Heart right ventricle (tissue), 16 donors: ENCODE measurements around the gene ADAMTSL3. TPM values are rescaled to one million over a fixed set of nuclear protein-coding genes. Genes with fewer than 3 reads are reported as not detected.

Experiments
- ATAC-seq, 8 donors: fragments of 200-7000 bp; cut with Tn5 transposase; one replicate each; pipeline ENCODE4 v1.9.1; 2020; ENCODE audit warnings: mild to moderate bottlenecking in 8 of 8, moderate library complexity in 8 of 8, moderate number of reproducible peaks in 1 of 8
- DNase-seq, 2 donors: peaks; one replicate each; pipeline ENCODE4 v3.0.0-alpha.2; 2020
- H3K27ac ChIP-seq, 10 donors: fragments of 200-600 bp; sonication (generic) in 2 of 10; one replicate each; pipeline versions ENCODE4 v1.5.0 to v1.8.0; 2020 to 2022; ENCODE audit warnings: mild to moderate bottlenecking in 3 of 10
- H3K27me3 ChIP-seq, 7 donors: fragments of 200-600 bp; one replicate each; pipeline ENCODE4 v1.8.0; 2021 to 2022; ENCODE audit warnings: mild to moderate bottlenecking in 2 of 7
- H3K36me3 ChIP-seq, 9 donors: fragments of 200-600 bp; sonication (generic) in 1 of 9; one replicate each; pipeline versions ENCODE4 v1.5.0 to v1.8.0; 2020 to 2022; ENCODE audit warnings: mild to moderate bottlenecking in 2 of 9
- H3K4me1 ChIP-seq, 9 donors: fragments of 200-600 bp; sonication (generic) in 1 of 9; one replicate each; pipeline versions ENCODE4 v1.5.0 to v1.8.0; 2020 to 2022; ENCODE audit warnings: mild to moderate bottlenecking in 4 of 9
- H3K4me3 ChIP-seq, 10 donors: fragments of 200-600 bp; sonication (generic) in 2 of 10; one replicate each; pipeline versions ENCODE4 v1.5.0 to v1.8.0; 2020 to 2022; ENCODE audit warnings: mild to moderate bottlenecking in 7 of 10, moderate library complexity in 2 of 10
- H3K9me3 ChIP-seq, 11 donors: fragments of 200-600 bp in 10 of 11; sonication (generic) in 2 of 11; one replicate each; pipeline versions ENCODE4 v1.5.0 to v1.8.0; 2013 to 2022; ENCODE audit warnings: mild to moderate bottlenecking in 2 of 11, control low read depth in 1 of 11, moderate library complexity in 1 of 11
- whole genome bisulfite sequencing, 2 donors: extraction: QIAGEN DNeasy Blood & Tissue Kit; methylation state at CpG; one replicate each; pipeline ENCODE4 v1.1.7; 2013; ENCODE audit warnings: inconsistent platforms in 1 of 2; 5-methylcytosine and 5-hydroxymethylcytosine counted together
- intact Hi-C, 10 donors: fragments of 100-400 bp; cut with DNase I; formaldehyde crosslinking; loops; one replicate each; pipeline versions ENCODE4 v1.11.1 to v1.14.2; 2022
- polyA plus RNA-seq, 2 donors: library from polyadenylated mRNA; stranded (reverse); fragments of 200-250 nt; gene quantifications; one replicate each; pipeline ENCODE4 v1.2.3, GENCODE V29; 2013
- total RNA-seq, 10 donors: library from RNA; stranded (reverse); fragmentation: NEBNext Ultra II Directional in 3 of 10; extraction: Animal tissue kit (Norgen Biotek cat#: 25700) in 3 of 10; gene quantifications; one replicate each; pipeline versions ENCODE4 v1.2.1 to v1.2.4, GENCODE V29; 2021 to 2023
- TF ChIP-seq, protein P1 (sequence below), 9 donors: fragments of 200-600 bp; sonication (generic) in 2 of 9; IDR thresholded peaks; one replicate each; pipeline versions ENCODE4 v1.5.0 to v1.8.0; 2021 to 2022; ENCODE audit warnings: antibody characterized with exemption in 9 of 9, mild to moderate bottlenecking in 5 of 9, moderate library complexity in 1 of 9
- donor health status: Arrhythmogenic right ventricular cardiomyopathy.
- donor health status: ischemic (EF 13 %, LVEDD 7.1; RV severe dilation, severe dysfunction).
- donor health status: healthy with polysubstance abuse.
- donor health status: DM: no; HTN: yes; CAD: no.
- donor health status: DM: no; HTN: no; CAD: no.
- donor health status: ischemic (EF 25% LVEDD 6.9; RV normal size, moderate dysfunction).
- donor health status: ischemic (EF 25% LVEDD 5.7; RV mildly dilated, moderate dysfunction).
- donor health status: healthy.
- donor health status: DM: yes; HTN: yes; CAD: no.
- donor health status: Ischemic cardiomyopathy.
- donor health status: ischemic (EF 35%, LVEDD 5.7; RV mildly dilated, moderate dysfunction).
- donor health status: nonischemic (EF 11% LVEDD 7.7; RV severe dilation, severe dysfunction).
- donor health status: DM: yes; HTN: yes; CAD: no.
- donor health status: PGD.
- donor health status: ischemic (EF 29% LVEDD 5.4; RV normal size, mild dysfunction).
- donor health status: nonischemic (EF 23%, LVEDD 6.1; RV moderate dilation, normal function).

The ADAMTSL3 gene
- total and polyA plus RNA-seq, 12 donors: 1.6 to 15.4 (median 11.0) TPM

DNA sequence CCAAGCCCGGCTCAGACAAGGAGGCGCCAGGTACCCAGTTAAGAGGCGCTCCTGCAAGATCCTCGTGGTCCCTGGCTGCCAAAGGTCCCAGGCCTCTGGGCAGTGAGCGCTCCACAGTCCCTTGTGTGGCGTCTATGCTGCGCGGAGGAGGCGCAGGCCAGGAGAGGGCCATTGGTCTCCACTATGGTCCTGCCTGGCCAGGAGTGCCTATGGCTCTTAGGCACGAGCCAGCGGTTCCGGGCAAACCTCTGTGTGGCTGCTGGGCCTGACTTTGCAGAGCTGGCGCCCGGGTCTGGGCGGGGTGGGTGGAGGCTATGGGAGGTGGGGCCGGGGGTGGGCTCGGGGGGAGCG, 660 bp upstream of the ADAMTSL3 start:
- intact Hi-C loops: loop anchor here in 3 of 10 donors (5.0 to 10.0 kb wide), 5 partner anchors 66 to 192 kb away; no protein-coding TSS in a partner anchor

DNA sequence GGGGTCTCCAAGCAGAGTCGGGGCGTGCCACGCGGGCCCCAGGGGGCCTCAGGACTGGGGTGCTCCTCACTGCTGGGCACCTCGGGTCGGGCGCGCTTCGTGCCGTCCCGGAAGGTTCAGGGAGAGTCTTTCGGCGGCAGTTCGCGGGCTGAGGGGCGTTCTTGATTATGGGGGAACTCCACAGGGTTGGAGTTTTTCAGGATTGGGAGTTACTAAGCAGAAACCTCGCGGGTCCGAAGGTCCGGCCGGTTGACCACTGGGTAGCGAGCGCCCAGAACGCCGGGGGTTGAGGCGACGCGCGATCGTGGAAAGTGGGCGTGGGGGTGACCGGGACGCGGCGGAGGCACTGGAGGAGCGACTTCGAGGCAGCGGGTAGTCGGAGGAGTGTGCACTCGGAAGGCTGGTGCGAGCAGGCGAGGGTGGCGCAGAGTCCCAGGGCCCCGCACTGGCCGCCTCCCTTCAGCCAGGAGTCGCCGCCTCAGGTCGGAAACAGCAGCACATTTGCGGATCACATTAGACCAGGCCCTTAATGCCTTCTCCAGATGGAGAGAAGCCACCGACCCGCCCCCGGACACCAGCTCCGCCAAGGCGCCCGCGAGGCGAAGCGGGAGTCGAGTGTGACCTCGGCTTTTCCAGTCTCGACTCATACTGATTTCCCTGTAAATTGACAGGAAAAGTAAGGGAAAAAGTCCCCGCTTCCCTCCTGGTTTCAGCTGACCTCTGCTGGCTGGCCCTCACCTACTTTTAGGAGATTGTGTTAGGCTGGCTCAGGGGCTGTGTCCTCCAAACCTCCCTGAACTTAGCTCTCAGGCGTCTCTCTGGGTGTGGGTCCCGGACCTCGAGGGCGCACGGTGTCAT, 685 bp downstream of the ADAMTSL3 start:
- DNase-seq: peak; percentile 67 to 75
- Histone ChIP-seq H3K27ac (peak overlapping the region; percentile 56 to 89 (median 85)), H3K4me1 (peaks cover 7 to 64% (median 22%) of the 10 kb centered on the region in 9 donors), H3K9me3 (peaks cover 0 to 4% (median 0%) of the 10 kb centered on the region in 11 donors), H3K36me3 (peaks cover 0 to 17% (median 0%) of the 10 kb centered on the region in 9 donors), H3K4me3 (peak overlapping the region; percentile 38 to 72 (median 60)), H3K27me3 (peaks cover 0 to 36% (median 9%) of the 10 kb centered on the region in 7 donors)
- TF ChIP-seq, protein P1, sequence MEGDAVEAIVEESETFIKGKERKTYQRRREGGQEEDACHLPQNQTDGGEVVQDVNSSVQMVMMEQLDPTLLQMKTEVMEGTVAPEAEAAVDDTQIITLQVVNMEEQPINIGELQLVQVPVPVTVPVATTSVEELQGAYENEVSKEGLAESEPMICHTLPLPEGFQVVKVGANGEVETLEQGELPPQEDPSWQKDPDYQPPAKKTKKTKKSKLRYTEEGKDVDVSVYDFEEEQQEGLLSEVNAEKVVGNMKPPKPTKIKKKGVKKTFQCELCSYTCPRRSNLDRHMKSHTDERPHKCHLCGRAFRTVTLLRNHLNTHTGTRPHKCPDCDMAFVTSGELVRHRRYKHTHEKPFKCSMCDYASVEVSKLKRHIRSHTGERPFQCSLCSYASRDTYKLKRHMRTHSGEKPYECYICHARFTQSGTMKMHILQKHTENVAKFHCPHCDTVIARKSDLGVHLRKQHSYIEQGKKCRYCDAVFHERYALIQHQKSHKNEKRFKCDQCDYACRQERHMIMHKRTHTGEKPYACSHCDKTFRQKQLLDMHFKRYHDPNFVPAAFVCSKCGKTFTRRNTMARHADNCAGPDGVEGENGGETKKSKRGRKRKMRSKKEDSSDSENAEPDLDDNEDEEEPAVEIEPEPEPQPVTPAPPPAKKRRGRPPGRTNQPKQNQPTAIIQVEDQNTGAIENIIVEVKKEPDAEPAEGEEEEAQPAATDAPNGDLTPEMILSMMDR (IDR thresholded peaks at IDR 0.05): peak in 2 of 9 donors; percentile 15 to 28
- intact Hi-C loops: loop anchor here in 4 of 10 donors (5.0 to 10.0 kb wide), 7 partner anchors 43 to 190 kb away; no protein-coding TSS in a partner anchor
- 6 to 7% methylated on average over 66 to 67 of the region's 67 CpGs for WGBS, 2 donors
- peak; percentile 49 to 70 (median 58) for ATAC-seq

More for the DNA sequence above, 660 bp upstream of the ADAMTSL3 start:
- peak in 1 of 8 donors; percentile 34 for ATAC-seq
- TF ChIP-seq, protein P1 (IDR thresholded peaks at IDR 0.05): no peak
- Histone ChIP-seq H3K27me3 (peaks cover 0 to 36% (median 9%) of the 10 kb centered on the region in 7 donors), H3K4me1 (peaks cover 7 to 50% (median 20%) of the 10 kb centered on the region in 9 donors), H3K4me3 (peak overlapping the region in 9 of 10 donors; percentile 38 to 72 (median 62)), H3K9me3 (peaks cover 0 to 4% (median 0%) of the 10 kb centered on the region in 11 donors), H3K27ac (peak overlapping the region in 9 of 10 donors; percentile 31 to 89 (median 85)), H3K36me3 (peaks cover 0 to 17% (median 0%) of the 10 kb centered on the region in 9 donors)
- WGBS, 2 donors: 27% methylated on average over 17 to 18 of the region's 18 CpGs
- DNase-seq: no peak

DNA sequence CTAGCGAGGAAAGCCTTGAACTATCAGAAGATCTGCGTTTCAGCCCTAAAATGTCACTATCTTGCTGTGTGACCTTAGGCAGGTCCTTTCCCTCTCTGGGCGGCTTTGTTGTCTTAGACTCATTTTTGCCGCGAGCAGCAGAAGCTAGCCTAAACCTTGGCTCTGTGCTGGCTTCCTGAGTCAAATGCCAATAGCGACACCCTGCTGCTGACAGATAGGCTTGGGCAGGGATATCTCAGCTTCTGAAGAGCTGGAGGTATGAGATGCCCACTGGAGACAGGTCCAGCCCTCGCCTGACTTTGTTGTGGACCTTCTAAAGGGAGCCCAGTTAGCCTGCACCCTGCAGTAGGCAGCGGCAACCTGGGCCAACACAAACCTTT, 1.3 kb downstream of the ADAMTSL3 start:
- peaks cover 7 to 68% (median 22%) of the 10 kb centered on the region in 9 donors for H3K4me1 ChIP-seq
- intact Hi-C loops: loop anchor here in 4 of 10 donors (5.0 to 10.0 kb wide), 5 partner anchors 42 to 190 kb away; no protein-coding TSS in a partner anchor
- TF ChIP-seq, protein P1 (IDR thresholded peaks at IDR 0.05): no peak
- H3K27ac ChIP-seq: peak overlapping the region in 8 of 10 donors; percentile 60 to 89 (median 86)
- ATAC-seq: no peak
- peaks cover 0 to 17% (median 0%) of the 10 kb centered on the region in 9 donors for H3K36me3 ChIP-seq
- DNase-seq: no peak
- peaks cover 0 to 36% (median 9%) of the 10 kb centered on the region in 7 donors for H3K27me3 ChIP-seq
- H3K9me3 ChIP-seq: peaks cover 0 to 4% (median 0%) of the 10 kb centered on the region in 11 donors
- H3K4me3 ChIP-seq: peak overlapping the region; percentile 38 to 72 (median 60)
- WGBS, 2 donors: 52 to 60% methylated on average over 8 of the region's 8 CpGs

DNA sequence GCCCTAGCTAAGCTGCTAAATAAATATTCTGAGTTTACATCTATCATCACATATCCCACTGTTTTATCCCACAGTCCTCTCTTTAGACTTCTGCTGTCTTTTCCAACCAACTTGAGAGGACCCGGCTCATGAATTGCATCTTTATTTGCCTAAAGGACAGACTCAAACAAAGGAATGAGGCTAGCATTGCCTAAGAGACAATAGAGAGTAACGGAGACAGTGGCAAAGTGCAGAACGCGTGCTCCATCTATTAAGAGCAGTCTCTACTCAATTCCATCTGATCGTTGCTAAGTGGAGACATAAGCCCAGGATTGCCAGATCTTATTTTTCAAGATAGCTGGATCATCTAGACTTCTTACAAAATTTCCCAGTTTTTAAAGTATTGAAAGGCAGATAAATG, 2.3 kb downstream of the ADAMTSL3 start:
- ATAC-seq (no peak), DNase-seq (no peak)
- Histone ChIP-seq H3K4me1 (peaks cover 7 to 68% (median 22%) of the 10 kb centered on the region in 9 donors), H3K9me3 (peaks cover 0 to 4% (median 0%) of the 10 kb centered on the region in 11 donors), H3K4me3 (peak overlapping the region in 4 of 10 donors; percentile 57 to 72 (median 68)), H3K27ac (peak overlapping the region in 4 of 10 donors; percentile 60 to 89 (median 86)), H3K36me3 (peaks cover 0 to 17% (median 0%) of the 10 kb centered on the region in 9 donors), H3K27me3 (peaks cover 0 to 36% (median 9%) of the 10 kb centered on the region in 7 donors)
- intact Hi-C loops: loop anchor here in 4 of 10 donors (5.0 to 10.0 kb wide), 5 partner anchors 41 to 189 kb away; no protein-coding TSS in a partner anchor
- WGBS, 2 donors: 76 to 77% methylated on average over 5 of the region's 5 CpGs
- TF ChIP-seq, protein P1 (IDR thresholded peaks at IDR 0.05): no peak
